Right ventricle myocardium inferior (tissue), 1 donor: Measurements from ENCODE around the gene ZFAND2A. TPM values are rescaled to one million over a fixed set of nuclear protein-coding genes. Genes with fewer than 3 reads are reported as not detected.
A peak's percentile ranks its signal among the peaks of the same experiment; 100 is the strongest.
"Not testable (repeated sequence)": the region's sequence is repeated elsewhere in the genome, so short reads cannot be mapped to it uniquely, and the experiment has no call there.

Source experiments
- ATAC-seq: fragments of 200-7000 bp; cut with Tn5 transposase; one replicate; pipeline ENCODE4 v1.9.1; 2020; ENCODE audit warnings: mild to moderate bottlenecking, moderate library complexity
- DNase-seq: peaks from one replicate; pipeline ENCODE4 v3.0.0; 2021; ENCODE audit errors: missing footprints
- intact Hi-C: fragments of 100-400 bp; cut with DNase I; formaldehyde crosslinking; loops from one replicate; pipeline ENCODE4 v1.11.0; 2022
- long read RNA-seq: library from polyadenylated mRNA; unstranded; transcript quantifications from one replicate; pipeline ENCODE4 v2.0.0, GENCODE V29; 2021
- total RNA-seq: library from RNA; stranded (reverse); fragmentation: NEBNext Ultra II Directional; extraction: Animal tissue kit (Norgen Biotek cat#: 25700); gene quantifications from one replicate; pipeline ENCODE4 v1.2.1, GENCODE V29; 2021
- donor health status: DM: no; HTN: yes; CAD: no; lungs with severe emphysema.

The ZFAND2A gene, protein sequence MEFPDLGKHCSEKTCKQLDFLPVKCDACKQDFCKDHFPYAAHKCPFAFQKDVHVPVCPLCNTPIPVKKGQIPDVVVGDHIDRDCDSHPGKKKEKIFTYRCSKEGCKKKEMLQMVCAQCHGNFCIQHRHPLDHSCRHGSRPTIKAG
- total RNA-seq = 5.9 TPM
- long read RNA-seq = 0 reads

DNA sequence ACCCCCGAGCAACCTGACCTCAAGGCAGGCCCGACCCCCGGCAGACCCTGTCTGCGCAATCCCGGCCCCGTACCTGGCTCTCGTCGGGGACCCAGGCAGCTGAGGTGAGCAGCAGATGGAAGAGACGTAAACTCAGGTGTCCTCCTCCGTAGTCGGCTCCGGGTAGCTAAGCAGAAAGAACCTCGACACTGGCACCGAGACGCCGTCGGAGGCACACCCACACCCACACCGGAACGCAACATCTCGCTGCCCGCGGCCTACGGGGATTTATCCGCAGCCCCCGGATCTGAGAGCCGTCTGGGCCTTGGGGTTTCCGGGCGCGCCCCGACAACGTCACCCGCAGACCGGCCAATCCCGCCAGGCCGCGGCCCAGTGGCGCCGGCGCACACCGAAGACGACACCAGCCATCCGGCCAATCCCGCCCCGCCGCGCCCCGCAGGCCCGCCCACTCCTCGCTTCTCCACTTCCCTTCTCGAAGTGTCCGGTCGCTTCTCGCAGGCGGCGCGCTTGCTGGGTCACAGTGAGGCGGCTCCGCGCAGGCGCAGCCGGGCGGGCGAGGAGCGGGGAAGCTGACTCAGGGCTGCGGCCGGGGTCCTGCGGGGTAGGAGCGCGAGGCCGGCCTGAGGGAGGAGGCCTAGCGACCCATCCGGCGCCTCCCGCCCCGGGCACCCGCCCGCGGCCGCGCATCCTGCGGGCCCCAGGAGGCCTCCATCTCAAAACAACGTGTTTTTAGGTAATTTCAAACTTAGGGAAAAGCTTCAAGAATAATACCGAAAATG lies at the start of gene ZFAND2A:
ZFAND2A (minus strand) TSS at position 306 of the 779 bp plus-strand sequence. CDS start 1,984 bp downstream, outside the sequence.
- ATAC-seq = peak; percentile 99
- DNase-seq = peak; percentile 100
- intact Hi-C loops = no loop called here

DNA sequence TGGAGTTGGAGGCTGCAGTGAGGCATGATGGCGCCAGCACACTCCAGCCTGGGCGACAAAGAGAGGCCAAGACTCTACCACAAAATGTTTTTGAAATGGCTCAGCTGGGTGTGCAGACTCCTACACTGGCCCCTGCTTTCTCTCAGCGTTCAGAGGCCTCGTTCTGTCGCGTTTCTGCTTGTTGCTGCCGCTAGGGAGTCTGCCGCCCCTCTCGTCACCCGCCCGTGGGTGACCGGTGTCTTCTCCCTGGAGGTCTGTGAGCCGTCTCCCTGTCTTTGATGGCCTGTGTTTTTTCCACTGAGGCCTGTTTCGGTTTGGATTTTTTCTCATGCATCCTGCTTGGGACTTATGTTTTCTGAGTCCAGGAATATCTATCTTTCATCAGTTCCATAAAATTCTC lies 49.1 kb upstream of the ZFAND2A start:
- no peak for DNase-seq
- intact Hi-C loops = no loop called here
- no peak for ATAC-seq

DNA sequence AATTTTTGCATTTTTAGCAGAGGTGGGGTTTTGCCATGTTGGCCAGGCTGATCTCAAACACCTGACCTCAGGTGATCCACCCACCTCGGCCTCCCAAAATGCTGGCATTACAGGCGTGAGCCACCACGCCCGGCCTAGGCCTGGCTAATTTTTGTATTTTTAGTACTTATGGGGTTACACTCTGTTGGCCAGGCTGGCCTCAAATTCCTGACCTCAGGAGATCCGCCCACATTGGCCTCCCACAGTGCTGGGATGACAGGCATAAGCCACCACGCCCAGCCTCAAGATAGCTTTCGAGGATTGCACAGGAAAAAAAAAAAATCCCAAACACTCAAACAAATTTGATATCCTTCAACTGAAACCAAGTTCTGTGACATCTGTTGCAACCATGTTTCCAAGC lies 45.7 kb upstream of the ZFAND2A start:
- intact Hi-C loops, ATAC-seq, DNase-seq: not testable (repeated sequence)

DNA sequence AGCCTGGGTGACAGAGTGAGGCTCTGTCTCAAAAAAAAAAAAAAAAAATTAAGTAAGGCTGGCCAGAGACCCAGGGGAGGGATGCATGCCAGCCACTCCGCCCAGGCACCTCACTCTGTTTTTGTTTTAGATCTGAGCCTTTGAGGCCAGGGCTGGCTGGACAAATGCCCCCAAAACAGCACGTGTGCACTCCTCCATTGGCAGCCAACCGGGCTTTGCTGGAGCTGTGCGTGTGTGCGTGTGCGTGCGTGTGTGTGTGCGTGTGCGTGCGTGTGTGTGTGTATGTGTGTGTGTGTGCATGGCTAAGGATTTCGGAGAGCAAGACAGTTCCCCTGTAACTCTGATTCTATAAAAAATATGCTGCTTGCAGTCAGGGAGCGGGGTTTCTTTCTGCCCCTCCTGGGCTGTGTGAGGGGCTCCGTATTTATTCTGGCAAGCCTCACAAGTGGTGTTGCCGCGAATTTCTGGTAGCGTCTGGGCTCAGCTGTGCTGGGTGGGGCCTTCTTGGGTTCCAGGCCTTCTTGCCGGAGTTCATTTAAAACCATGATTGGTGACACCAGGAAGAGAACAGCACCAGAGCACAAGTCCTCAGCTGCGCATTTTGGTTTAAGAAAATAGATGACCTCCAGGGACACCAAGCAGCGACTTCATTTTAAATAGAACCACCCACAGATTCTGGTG lies 44.6 kb upstream of the ZFAND2A start:
- intact Hi-C loops = no loop called here

DNA sequence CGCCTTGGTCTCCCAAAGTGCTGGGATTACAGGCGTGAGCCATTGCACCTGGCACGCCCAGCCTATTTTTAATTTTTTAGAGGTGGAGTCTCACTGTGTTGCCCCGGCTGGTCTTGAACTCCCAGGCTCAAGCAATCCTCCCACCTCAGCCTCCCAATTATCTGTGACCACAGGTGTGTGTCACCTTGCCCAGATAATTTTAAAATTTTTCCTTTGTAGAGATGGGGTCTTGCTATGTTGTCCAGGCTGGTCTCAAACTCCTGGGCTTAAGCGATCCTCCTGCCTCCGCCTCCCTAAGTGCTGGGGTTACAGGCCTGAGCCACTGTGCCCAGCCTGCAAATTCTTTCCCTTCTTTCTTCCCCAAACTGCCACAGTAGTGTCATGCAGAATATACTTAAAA lies 42.9 kb upstream of the ZFAND2A start:
- ATAC-seq, DNase-seq, intact Hi-C loops: not testable (repeated sequence)

More for the DNA sequence above, 44.6 kb upstream of the ZFAND2A start:
- DNase-seq = no peak
- ATAC-seq = no peak

DNA sequence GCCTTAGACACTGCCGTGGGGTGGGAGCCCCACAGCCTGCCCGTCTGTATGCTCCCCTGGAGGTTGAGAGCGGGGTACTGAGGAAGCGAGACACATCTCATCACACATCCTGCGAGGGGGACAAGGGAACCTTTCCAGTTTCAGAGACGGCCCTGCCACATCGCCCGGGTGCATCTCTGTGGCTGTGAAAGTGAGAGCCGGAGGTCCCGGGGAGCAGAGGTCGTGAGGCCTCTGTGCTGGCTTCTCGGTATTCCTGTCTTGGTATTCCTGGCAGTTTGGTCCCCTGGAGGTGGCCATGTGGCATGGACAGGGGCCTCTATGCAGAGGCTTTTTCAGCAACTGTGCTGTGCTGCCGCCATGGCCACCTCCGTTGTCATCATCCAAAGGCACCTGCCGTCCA lies 41.9 kb upstream of the ZFAND2A start:
- DNase-seq = no peak
- intact Hi-C loops = no loop called here
- ATAC-seq = no peak

DNA sequence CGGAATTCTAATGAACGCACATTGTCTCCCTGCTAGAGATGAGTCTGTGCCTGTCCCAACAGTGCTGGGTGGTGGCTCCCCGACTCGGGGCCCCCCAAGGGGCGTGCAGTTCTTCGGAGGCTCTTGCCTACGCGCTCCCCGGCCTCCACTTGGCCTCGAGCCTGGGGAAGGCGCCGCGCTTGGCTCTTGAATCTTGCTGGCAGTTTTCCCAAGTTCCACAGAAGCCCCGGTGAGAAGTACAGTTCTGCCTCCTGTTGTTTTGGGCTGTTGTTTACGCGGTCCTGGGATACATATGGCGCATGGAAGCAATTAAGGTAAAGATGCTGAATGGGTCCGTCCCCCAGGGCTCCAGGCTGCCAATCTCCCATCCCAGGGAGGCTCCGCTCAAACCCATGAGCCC lies 40.0 kb upstream of the ZFAND2A start:
- ATAC-seq = no peak
- intact Hi-C loops = no loop called here

DNA sequence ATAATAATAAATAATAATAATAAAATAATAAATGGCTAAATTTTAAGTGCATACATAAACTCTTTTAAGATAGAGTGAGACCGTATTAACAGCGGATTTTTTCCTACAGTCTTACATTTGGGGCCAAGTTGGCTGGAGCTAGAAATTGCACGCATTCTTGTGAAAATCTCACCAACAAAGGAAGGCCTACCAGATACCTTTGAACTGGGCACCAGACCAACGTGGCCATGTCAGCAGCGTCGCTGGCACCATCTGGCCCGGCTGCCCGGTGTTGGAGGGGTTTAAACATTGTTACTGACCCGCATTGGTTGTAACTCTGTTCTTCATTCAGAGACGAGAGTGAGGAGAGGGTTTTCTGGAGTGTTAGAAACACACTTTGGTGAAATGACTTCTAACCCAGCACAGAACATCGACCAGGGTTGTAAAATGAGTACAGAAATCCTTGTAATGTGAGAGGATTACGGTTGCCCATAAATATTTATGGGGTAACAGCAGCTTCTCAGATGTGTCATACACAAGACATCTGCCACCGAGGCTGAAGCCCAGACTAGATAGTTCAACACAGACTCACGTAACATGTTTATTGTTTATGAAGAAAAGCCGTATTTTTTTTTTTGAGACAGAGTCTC lies 38.1 kb upstream of the ZFAND2A start:
- intact Hi-C loops = no loop called here
- no peak for DNase-seq
- ATAC-seq = no peak

More for the DNA sequence above, 40.0 kb upstream of the ZFAND2A start:
- DNase-seq = no peak

DNA sequence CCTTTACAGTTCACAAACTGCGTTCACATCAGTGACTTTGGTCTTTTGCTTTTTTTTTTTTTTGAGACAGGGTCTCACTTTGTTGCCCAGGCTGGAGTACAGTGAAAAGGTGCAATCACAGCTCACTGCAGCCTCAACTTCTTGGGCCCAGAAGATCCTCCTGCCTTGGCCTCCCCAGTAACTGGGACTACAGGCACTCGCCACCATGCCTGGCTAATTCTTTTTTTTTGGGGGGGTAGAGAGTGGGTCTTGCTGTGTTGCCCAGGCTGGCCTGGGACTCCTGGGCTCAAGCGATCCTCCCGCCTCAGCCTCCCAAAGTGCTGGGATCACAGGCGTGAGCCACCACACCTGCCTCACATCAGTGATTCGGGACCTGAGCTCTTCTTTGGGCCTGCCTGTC lies 37.0 kb upstream of the ZFAND2A start:
- DNase-seq (no peak), ATAC-seq (no peak)
- intact Hi-C loops = no loop called here

DNA sequence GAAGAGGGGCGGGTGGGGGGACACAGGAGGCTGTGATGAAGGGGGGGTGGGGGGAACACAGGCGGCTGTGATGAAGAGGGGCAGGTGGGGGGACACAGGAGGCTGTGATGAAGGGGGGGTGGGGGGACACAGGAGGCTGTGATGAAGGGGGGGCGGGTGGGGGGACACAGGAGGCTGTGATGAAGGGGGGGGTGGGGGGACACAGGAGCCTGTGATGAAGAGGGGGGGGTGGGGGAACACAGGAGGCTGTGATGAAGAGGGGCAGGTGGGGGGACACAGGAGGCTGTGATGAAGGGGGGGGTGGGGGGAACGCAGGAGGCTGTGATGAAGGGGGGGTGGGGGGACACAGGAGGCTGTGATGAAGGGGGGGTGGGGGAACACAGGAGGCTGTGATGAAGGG lies 36.4 kb upstream of the ZFAND2A start:
- intact Hi-C loops, DNase-seq, ATAC-seq: not testable (repeated sequence)

DNA sequence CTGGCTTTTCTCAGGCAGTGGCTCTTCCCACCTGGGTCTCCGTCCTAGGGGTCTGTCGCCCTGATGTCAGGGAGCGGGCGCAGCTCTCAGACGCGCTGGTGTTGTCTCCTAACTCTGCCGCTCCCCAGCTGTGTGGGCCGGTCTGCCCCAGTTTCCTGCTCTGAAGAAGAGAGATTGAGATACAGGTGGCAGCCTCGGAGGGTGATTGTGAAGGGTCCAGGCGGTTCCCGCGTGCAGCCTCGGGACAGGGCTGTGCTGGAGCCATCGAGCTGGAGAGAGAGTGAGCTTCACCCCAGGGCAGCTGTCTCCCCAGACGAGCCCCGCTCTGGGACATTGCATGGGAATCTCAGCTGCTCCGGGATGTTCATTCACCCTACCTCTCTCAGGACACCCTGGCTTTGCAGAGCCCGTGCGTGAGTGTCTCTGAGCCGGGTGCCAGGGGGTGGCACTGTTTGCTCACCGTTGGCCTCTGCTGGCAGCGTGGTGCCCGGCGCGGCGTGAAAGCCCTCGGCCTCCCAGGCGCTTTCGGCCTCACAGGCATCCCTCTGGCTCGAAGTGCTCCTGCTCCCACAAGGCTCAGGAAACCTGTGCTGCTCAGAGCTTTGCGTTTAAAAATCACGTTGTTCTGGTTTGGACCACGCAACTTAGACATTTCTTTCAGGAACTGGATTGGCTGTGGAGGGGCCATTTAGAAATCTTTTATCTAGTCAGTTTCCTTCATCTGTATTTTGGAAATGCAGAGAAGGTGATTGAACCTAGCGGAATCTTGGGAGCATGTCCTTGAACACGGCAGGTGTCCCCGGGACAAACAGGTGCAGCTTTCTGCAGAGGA lies 33.8 kb upstream of the ZFAND2A start:
- DNase-seq (no peak), ATAC-seq (peak; percentile 80)
- intact Hi-C loops = loop anchor here (5.0 kb wide), 1 partner anchor 278 kb away; no protein-coding TSS in a partner anchor

DNA sequence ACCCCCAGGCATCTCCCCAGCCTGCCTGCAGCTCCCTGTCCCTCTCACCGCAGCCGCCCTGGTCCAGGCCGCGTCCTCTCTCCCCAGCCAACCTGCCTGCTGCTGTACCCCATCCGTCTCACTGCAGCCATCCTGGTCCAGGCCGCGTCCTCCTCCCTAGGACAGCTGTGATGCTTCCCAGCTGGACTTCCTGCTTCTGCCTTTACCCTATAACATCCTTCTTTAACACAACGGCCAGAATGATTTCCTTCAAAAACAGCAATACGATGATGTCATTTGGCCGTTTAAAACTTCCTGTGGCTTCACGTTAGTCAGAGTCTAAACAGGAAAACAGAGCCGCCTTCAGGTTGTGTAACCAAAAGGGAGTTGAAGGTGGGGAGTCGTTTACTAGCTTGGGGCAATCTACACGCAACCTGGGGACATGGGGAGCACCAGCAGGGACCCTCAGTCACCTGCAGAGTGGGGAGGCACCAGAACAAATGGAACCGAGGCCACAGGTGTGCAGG lies 32.2 kb upstream of the ZFAND2A start:
- intact Hi-C loops = loop anchor here (5.0 kb wide), 1 partner anchor 280 kb away; no protein-coding TSS in a partner anchor
- ATAC-seq (no peak), DNase-seq (no peak)

DNA sequence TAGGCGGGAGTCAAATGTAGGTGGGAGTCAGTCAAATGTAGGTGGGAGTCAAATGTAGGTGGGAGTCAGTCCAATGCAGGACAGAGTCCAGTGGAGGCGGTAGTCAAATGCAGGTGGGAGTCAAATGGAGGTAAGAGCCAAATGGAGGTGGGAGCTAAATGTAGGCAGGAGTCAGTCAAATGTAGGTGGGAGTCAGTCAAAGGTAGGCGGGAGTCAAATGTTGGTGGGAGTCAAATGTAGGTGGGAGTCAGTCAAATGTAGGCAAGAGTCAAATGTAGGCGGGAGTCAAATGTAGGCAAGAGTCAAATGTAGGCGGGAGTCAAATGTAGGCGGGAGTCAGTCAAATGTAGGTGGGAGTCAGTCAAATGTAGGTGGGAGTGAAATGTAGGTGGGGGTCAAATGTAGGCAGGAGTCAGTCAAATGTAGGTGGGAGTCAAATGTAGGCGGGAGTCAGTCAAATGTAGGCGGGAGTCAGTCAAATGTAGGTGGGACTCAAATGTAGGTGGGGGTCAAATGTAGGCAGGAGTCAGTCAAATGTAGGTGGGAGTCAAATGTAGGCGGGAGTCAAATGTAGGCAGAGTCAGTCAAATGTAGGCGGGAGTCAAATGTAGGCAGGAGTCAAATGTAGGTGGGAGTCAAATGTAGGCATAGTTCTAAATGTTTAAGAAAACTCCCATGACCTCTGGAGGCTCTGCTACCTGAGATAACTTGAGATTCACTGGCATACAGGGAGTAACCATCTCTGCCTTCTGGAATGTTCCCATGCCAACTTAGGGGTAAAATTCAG lies 30.2 kb upstream of the ZFAND2A start:
- intact Hi-C loops = loop anchor here (5.0 kb wide), 1 partner anchor 282 kb away; no protein-coding TSS in a partner anchor
- DNase-seq = no peak
- ATAC-seq = no peak

DNA sequence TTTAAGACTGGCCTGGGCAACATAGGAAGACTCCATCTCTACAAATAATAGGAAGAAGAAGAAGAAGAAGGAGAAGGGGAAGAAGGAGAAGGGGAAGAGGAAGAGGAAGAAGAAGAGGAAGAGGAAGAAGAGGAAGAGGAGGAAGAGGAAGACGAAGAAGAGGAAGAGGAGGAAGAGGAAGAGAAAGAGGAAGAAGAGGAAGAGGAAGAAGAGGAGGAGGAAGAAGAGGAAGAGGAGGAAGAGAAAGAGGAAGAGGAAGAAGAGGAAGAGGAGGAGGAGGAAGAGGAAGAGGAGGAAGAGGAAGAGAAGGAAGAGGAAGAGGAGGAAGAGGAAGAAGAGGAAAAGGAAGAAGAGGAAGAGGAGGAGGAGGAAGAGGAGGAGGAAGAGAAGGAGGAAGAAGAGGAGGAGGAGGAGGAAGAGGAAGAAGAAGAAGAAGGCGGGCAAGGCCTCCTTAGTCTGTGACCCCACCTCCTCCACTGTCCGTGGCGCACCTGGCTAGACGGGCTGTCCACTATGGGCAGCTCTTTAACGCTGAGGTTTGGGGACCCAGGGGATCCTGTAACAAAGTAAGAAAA lies 28.8 kb upstream of the ZFAND2A start:
- DNase-seq = no peak
- intact Hi-C loops = no loop called here
- no peak for ATAC-seq

DNA sequence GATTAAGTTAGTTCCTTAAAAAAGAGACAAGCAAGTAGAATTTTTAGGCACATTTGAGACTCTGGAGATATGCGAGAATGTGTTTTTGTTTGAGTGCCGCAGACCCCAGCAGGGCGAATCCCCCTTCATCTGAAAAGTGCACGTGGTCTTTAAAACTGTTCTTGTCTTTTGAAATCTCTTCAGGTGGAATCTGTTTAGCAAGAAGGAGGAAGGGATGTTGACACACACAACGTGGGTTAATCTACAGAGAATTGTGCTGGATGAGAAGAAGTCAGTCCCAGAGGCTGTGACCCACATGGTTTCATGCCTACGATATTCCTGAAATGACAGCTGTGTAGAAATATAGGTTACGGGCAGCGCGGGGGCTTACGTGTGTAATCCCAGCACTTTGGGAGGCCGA lies 27.1 kb upstream of the ZFAND2A start:
- intact Hi-C loops = no loop called here
- DNase-seq = no peak
- ATAC-seq = no peak

DNA sequence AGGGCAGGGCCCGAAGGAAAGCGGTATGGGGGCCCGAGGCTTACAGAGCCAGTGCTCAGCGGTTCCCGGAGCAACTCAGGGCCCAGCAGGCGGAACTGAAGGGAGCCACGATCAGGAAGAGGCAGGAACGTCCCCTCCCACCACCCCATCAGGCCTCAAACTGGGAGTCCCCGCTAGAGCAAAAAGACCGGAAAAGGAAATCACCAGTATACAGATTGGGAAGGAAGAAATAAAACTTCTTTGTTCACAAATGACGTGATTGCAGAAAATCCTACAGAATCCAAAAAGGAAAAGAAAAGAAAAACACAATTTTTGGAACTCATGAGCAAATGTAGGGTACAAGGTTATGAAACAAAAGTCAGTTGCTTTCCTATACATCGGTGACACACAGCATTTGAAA lies 21.6 kb upstream of the ZFAND2A start:
- no peak for ATAC-seq
- intact Hi-C loops = no loop called here
- no peak for DNase-seq

DNA sequence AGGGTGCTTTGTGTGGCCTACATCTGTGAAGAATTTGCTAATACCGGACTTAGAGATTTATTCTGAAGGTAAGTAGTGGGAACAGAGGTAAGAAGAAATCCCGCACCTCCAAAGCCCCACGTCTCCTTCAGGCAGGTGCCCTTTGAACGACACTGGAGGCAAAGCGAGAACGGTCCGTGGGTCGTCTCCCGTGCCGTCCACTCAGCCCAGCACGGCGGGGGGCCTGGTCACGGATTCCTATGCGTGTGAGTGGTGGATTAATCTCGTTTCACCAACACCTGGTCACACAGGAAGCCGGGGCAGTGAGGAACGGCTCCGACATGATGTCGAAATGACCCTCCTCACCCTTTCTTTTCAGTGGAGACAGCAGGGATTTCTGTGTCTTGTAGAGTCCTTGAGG lies 21.0 kb upstream of the ZFAND2A start:
- no peak for DNase-seq
- no peak for ATAC-seq
- intact Hi-C loops = no loop called here
